Measurements from ENCODE around the gene FAT3. TPM values are rescaled to one million over a fixed set of nuclear protein-coding genes. Genes with fewer than 3 reads are reported as not detected.

FAT3 gene
- polyA plus RNA-seq, 1 donor from 2014 or later: 54.0 TPM

DNA sequence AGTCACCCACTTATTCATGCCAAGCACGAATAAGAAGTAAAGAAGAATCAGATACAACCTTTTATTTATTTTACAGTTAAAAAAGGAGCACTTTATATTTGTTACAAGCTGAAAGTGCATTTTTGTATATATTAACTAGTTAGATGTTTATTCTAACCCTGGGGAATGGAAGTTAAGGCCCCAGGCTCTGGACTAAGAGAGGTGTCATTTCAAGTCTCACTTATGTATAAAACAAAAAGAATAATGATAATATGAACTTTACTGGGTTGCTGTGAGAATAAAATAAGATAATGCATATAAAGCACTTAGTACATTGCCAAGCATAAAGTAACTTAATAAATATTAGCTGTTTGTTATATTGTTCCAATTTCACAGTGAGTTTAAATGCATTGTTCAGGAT lies 12.1 kb upstream of the FAT3 start:
- Histone ChIP-seq H2AFZ (ENCODE audit: low read depth, low read length) (no peak overlapping the region), H3K9ac (ENCODE audit: low read length) (no peak overlapping the region), H3K9me3 (ENCODE audit: low read length) (no peaks in the 10 kb centered on the region), H4K20me1 (ENCODE audit: insufficient read depth) (no peaks in the 10 kb centered on the region), H3K27ac (ENCODE audit: low read length) (no peak overlapping the region), H3K27me3 (ENCODE audit: insufficient read depth, low read depth, low read length) (no peaks in the 10 kb centered on the region), H3F3A (ENCODE audit: insufficient read depth, low read length, poor library complexity, severe bottlenecking) (no peaks in the 10 kb centered on the region), H3K79me2 (replicated peaks; ENCODE audit: insufficient read depth, low read length) (no peaks in the 10 kb centered on the region), H3K9me2 (ENCODE audit: insufficient read depth, low read length) (no peaks in the 10 kb centered on the region), H3K36me3 (ENCODE audit: insufficient read depth, low read length) (no peaks in the 10 kb centered on the region), H3K4me2 (ENCODE audit: low read length) (no peak overlapping the region), H3K4me3 (ENCODE audit: low read length) (no peak overlapping the region)
- TF ChIP-seq SMC3 (conservative IDR thresholded peaks at IDR 0.05; ENCODE audit: poor library complexity) (no peak), EZH2 (IDR thresholded peaks at IDR 0.05; ENCODE audit: borderline replicate concordance, insufficient read depth, low read length, poor library complexity, severe bottlenecking) (no peak), MXI1 (conservative IDR thresholded peaks at IDR 0.05; ENCODE audit: poor library complexity, severe bottlenecking) (no peak)

DNA sequence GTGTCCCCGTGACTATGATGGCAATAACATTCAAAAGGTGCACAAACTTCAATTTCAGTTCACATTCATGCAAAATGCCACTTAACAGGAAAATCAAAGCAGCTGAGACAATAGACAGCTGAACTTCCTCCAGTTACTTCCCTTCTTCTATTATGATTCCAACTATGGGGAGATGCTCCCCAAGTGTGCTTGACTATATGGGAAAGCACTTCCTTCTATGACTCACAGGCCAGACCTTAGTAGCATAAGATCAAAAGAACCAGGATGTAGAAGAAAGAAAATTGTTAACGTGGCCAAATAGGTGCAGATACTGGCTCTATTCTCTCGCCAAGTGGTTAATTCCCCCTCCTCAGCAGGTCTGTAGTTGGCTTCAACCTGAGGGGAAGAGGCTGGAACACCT lies 7.8 kb upstream of the FAT3 start:
- Histone ChIP-seq H4K20me1 (ENCODE audit: insufficient read depth) (no peaks in the 10 kb centered on the region), H3K79me2 (replicated peaks; ENCODE audit: insufficient read depth, low read length) (no peaks in the 10 kb centered on the region), H3K27ac (ENCODE audit: low read length) (no peak overlapping the region), H3K9ac (ENCODE audit: low read length) (no peak overlapping the region), H3F3A (ENCODE audit: insufficient read depth, low read length, poor library complexity, severe bottlenecking) (no peaks in the 10 kb centered on the region), H3K4me2 (ENCODE audit: low read length) (no peak overlapping the region), H3K36me3 (ENCODE audit: insufficient read depth, low read length) (no peaks in the 10 kb centered on the region), H3K9me2 (ENCODE audit: insufficient read depth, low read length) (no peaks in the 10 kb centered on the region), H3K4me3 (ENCODE audit: low read length) (no peak overlapping the region), H3K9me3 (ENCODE audit: low read length) (no peaks in the 10 kb centered on the region), H3K27me3 (ENCODE audit: insufficient read depth, low read depth, low read length) (no peaks in the 10 kb centered on the region), H2AFZ (ENCODE audit: low read depth, low read length) (no peak overlapping the region)
- no peak for TF ChIP-seq RAD21 (conservative IDR thresholded peaks at IDR 0.05)
- no peak for TF ChIP-seq SMC3 (conservative IDR thresholded peaks at IDR 0.05; ENCODE audit: poor library complexity)
- no peak for TF ChIP-seq EZH2 (IDR thresholded peaks at IDR 0.05; ENCODE audit: borderline replicate concordance, insufficient read depth, low read length, poor library complexity, severe bottlenecking)
- TF ChIP-seq, protein P1, sequence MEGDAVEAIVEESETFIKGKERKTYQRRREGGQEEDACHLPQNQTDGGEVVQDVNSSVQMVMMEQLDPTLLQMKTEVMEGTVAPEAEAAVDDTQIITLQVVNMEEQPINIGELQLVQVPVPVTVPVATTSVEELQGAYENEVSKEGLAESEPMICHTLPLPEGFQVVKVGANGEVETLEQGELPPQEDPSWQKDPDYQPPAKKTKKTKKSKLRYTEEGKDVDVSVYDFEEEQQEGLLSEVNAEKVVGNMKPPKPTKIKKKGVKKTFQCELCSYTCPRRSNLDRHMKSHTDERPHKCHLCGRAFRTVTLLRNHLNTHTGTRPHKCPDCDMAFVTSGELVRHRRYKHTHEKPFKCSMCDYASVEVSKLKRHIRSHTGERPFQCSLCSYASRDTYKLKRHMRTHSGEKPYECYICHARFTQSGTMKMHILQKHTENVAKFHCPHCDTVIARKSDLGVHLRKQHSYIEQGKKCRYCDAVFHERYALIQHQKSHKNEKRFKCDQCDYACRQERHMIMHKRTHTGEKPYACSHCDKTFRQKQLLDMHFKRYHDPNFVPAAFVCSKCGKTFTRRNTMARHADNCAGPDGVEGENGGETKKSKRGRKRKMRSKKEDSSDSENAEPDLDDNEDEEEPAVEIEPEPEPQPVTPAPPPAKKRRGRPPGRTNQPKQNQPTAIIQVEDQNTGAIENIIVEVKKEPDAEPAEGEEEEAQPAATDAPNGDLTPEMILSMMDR (IDR thresholded peaks at IDR 0.05; ENCODE audit: poor library complexity, severe bottlenecking): no peak
- TF ChIP-seq EP300 (conservative IDR thresholded peaks at IDR 0.05; ENCODE audit: poor library complexity, severe bottlenecking): no peak
- TF ChIP-seq POLR2AphosphoS5 (IDR thresholded peaks at IDR 0.05): no peak
- no peak for TF ChIP-seq MXI1 (conservative IDR thresholded peaks at IDR 0.05; ENCODE audit: poor library complexity, severe bottlenecking)
- TF ChIP-seq, protein P2, sequence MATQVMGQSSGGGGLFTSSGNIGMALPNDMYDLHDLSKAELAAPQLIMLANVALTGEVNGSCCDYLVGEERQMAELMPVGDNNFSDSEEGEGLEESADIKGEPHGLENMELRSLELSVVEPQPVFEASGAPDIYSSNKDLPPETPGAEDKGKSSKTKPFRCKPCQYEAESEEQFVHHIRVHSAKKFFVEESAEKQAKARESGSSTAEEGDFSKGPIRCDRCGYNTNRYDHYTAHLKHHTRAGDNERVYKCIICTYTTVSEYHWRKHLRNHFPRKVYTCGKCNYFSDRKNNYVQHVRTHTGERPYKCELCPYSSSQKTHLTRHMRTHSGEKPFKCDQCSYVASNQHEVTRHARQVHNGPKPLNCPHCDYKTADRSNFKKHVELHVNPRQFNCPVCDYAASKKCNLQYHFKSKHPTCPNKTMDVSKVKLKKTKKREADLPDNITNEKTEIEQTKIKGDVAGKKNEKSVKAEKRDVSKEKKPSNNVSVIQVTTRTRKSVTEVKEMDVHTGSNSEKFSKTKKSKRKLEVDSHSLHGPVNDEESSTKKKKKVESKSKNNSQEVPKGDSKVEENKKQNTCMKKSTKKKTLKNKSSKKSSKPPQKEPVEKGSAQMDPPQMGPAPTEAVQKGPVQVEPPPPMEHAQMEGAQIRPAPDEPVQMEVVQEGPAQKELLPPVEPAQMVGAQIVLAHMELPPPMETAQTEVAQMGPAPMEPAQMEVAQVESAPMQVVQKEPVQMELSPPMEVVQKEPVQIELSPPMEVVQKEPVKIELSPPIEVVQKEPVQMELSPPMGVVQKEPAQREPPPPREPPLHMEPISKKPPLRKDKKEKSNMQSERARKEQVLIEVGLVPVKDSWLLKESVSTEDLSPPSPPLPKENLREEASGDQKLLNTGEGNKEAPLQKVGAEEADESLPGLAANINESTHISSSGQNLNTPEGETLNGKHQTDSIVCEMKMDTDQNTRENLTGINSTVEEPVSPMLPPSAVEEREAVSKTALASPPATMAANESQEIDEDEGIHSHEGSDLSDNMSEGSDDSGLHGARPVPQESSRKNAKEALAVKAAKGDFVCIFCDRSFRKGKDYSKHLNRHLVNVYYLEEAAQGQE (IDR thresholded peaks at IDR 0.05; ENCODE audit: borderline replicate concordance): no peak
- TF ChIP-seq TAF1 (IDR thresholded peaks at IDR 0.05; ENCODE audit: low read depth): no peak

Data from neural cell (in vitro differentiated cells).